Epithelial cell of esophagus (primary cell): ENCODE results near the gene KLHL6.
A peak's percentile ranks its signal among the peaks of the same experiment; 100 is the strongest.

Experiments used
- DNase-seq: peaks from one replicate; pipeline ENCODE4 v3.0.0; 2010; ENCODE audit warnings: low read depth
- H3K4me3 ChIP-seq: 2 replicates; pipeline ENCODE4 v1.5.1; 2011; ENCODE audit warnings: mild to moderate bottlenecking, low read length, control low read depth
- TF ChIP-seq, protein P1 (sequence below): IDR thresholded peaks from 2 replicates; pipeline ENCODE4 v1.5.1; 2011; ENCODE audit warnings: low read depth, mild to moderate bottlenecking, low read length, control low read depth, inconsistent platforms; ENCODE audit not compliant: insufficient read depth; ENCODE audit errors: missing control alignments

KLHL6 gene

DNA sequence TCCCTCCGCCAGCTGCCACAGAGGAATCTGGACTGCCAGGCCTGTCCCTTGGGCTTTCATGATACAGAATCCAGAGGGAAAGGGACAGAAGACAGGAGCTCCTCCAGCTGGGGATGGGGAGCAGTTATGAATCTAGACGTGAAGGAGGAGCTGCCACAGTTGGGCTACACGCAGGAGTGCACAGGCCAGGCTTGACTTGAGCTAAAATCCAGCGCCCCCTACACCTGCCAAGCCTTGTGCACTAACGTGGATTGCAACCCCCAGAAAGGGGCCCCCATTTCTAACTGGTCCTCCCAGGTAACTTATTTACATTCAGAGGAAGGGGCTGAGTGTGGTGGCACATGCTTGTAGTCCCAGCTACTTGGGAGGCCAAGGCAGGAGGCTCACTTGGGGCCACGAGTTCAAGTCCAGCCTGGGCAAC is 14.3 kb downstream of the KLHL6 start:
- no peak overlapping the region for H3K4me3 ChIP-seq
- TF ChIP-seq, protein P1, sequence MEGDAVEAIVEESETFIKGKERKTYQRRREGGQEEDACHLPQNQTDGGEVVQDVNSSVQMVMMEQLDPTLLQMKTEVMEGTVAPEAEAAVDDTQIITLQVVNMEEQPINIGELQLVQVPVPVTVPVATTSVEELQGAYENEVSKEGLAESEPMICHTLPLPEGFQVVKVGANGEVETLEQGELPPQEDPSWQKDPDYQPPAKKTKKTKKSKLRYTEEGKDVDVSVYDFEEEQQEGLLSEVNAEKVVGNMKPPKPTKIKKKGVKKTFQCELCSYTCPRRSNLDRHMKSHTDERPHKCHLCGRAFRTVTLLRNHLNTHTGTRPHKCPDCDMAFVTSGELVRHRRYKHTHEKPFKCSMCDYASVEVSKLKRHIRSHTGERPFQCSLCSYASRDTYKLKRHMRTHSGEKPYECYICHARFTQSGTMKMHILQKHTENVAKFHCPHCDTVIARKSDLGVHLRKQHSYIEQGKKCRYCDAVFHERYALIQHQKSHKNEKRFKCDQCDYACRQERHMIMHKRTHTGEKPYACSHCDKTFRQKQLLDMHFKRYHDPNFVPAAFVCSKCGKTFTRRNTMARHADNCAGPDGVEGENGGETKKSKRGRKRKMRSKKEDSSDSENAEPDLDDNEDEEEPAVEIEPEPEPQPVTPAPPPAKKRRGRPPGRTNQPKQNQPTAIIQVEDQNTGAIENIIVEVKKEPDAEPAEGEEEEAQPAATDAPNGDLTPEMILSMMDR = no peak
- DNase-seq = no peak

DNA sequence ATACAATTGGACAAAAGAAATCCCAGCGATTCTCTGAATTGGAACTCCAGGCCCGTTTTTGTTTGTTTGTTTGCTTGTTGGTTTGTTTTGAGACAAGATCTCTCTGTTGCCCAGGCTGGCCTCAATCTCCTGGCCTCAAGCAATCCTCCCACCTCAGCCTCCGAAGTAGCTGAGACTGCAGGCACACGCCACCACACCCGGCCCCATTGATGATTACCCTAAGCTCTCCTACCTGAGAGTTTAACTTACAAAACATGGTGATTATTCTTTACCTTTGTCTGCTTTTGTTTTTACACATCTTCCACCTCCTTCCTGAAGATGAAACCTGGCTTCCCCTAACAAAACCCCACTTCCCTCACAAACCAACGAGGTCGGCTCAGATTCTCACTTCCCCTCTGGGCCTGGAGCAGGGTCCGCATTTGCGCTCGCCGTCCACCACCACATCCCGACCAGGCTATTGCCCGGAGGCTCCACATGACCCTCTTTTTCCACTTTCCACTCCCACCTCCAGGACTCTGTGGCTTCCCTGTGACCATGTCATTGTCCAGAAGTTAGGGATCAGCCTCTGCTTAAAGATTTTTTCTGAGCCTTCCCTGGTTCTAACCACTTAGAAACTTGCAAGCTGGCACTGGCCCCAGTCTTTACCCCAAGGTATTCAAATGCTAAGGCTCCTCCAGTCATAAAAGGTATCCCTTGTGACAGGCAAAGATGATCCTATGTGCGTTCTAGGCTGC is 14.8 kb downstream of the KLHL6 start:
- H3K4me3 ChIP-seq = no peak overlapping the region
- TF ChIP-seq, protein P1 = no peak
- no peak for DNase-seq

DNA sequence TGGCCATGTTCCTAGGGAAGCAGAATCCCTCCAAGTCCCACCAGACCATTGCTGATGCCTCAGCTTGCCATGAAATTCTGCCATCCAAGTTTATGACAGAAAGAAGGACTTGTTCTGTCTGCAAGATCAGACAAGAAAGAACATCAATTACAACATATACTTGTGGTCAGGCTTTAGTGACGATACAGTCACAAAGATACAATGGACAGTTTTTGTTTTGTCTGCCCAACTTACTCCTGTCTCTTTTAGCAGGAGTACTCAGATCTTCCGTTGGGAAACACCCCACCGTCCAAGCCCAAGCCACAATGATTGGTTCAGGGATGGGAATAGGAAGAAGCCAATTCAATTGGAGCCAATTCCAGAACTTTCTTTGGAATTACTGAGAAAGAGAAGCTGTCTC is 15.7 kb downstream of the KLHL6 start:
- H3K4me3 ChIP-seq = no peak overlapping the region
- peak; percentile 85 for DNase-seq
- TF ChIP-seq, protein P1 = no peak

DNA sequence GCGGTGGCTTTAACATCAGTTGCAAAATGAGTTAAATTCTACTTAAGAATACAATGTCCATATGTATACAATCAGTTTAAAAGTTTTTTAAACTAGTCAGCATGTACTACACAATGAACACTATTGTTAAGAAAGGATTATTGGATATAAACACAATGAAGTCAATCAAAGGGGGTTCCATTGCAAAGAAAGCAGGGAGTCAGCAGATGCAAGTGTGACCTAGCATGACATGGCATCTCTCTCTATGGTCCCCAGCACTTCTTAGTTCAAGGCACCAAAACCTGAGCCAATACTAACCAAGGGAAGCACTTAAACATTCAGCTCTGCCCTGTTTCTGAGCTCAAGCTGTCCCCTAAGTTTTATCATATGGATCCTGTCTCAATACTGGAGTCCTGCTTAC is 17.0 kb downstream of the KLHL6 start:
- DNase-seq = no peak
- H3K4me3 ChIP-seq = no peak overlapping the region
- TF ChIP-seq, protein P1 = no peak

DNA sequence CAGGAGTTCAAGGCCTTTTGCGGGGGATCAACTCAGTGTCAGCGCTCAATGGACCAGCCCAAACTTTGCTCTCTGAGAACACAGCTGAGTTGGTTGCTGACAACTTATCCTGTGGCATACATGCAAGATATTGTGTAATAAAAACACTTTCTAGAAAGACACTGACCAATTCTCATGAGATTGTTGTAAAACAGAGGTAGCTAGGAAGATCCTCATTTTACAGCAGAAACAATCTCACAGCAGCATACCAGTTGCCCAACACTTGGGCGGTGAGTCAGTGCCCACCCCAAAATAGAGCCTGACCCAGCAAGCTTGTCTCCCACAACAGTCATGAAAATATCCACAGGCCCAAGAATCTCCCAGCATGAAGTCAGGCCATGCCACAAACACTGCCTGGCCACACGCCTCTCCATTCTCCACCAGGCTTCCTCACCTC is 18.2 kb downstream of the KLHL6 start:
- TF ChIP-seq, protein P1 = no peak
- H3K4me3 ChIP-seq = no peak overlapping the region
- peak; percentile 89 for DNase-seq

DNA sequence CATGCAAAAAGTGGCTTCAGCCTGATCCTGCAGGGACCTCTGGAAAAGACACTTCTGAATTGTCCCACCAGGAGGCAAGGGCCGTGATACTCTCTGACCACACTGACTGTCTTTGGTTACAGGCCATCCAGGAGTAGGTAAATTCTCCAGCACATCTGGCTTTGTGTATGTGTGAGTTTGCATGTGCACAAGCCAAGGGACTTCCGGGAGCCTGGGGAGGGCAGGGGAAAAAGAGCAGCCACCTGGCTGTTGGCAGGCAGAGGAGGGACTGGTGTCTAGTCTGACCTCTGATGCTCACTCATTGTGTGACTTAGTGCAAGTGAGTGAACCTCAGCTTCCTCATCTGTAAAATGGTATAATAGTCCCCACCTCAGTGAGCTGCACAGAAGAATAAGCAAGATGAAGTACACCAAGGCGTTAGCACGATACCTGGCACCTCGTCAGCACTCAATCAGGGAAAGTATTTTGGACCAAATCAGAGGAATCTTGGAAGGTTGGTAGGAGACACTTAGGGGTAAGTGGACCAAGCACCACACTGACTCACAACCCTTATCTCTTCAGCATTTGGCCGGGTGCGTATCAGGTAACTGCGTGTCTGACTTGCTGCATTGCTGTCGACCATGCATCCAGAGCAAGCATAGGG is 19.1 kb downstream of the KLHL6 start:
- no peak for DNase-seq
- no peak overlapping the region for H3K4me3 ChIP-seq
- TF ChIP-seq, protein P1 = no peak

DNA sequence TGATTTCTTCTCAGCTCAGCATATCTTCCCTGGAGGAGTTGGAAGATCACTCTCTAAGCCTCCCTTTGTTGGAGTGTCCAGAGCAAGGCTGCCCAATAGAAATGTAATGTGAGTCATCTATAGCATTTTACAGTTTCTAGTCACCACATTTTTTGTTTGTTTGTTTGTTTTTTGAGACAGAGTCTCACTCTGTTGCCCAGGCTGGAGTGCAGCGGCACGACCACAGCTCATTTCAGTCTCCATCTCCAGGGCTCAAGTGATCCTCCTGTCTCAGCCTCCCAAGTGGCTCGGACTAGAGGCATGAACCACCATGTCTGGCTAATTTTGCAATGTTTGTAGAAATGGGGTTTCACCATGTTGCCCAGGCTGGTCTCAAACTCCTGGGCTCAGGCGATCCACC is 21.3 kb downstream of the KLHL6 start:
- TF ChIP-seq, protein P1 = no peak
- no peak overlapping the region for H3K4me3 ChIP-seq
- DNase-seq = peak; percentile 39
